ENCODE measurements around the gene LGI2.

LGI2 gene

GRCh38 chr4:24993551-24994080, 37.1 kb downstream of the LGI2 start:
- no peak for DNase-seq (ENCODE audit: low read depth)

GRCh38 chr4:24992968-24993367, 37.8 kb downstream of the LGI2 start:
- DNase-seq (ENCODE audit: low read depth): no peak

- DNase-seq (ENCODE audit: low read depth): no peak
These were observed 39.7 kb downstream of the LGI2 start for GRCh38 chr4:24991015-24991414.

- DNase-seq (ENCODE audit: low read depth): no peak
These were observed 41.4 kb downstream of the LGI2 start for GRCh38 chr4:24989327-24989726.

- no peak for DNase-seq (ENCODE audit: low read depth)
These were observed 42.0 kb downstream of the LGI2 start for GRCh38 chr4:24988776-24989175.

GRCh38 chr4:24984602-24985532, 45.9 kb downstream of the LGI2 start:
- no peak for DNase-seq (ENCODE audit: low read depth)

- no peak for DNase-seq (ENCODE audit: low read depth)
These were observed 50.0 kb downstream of the LGI2 start for GRCh38 chr4:24980740-24981139.

GRCh38 chr4:24980064-24980690, 50.6 kb downstream of the LGI2 start:
- DNase-seq (ENCODE audit: low read depth): peak; percentile 4

- no peak for DNase-seq (ENCODE audit: low read depth)
These were observed 51.2 kb downstream of the LGI2 start for GRCh38 chr4:24979554-24979953.

- no peak for DNase-seq (ENCODE audit: low read depth)
These were observed 52.3 kb downstream of the LGI2 start for GRCh38 chr4:24978291-24979075.

- DNase-seq (ENCODE audit: low read depth): no peak
These were observed 55.2 kb downstream of the LGI2 start for GRCh38 chr4:24975510-24975909.

- DNase-seq (ENCODE audit: low read depth): no peak
These were observed 56.8 kb downstream of the LGI2 start for GRCh38 chr4:24973747-24974601.

- no peak for DNase-seq (ENCODE audit: low read depth)
These were observed 57.4 kb downstream of the LGI2 start for GRCh38 chr4:24973404-24973746.

GRCh38 chr4:24971192-24971591, 59.6 kb downstream of the LGI2 start:
- DNase-seq (ENCODE audit: low read depth): no peak

GRCh38 chr4:24970635-24971034, 60.1 kb downstream of the LGI2 start:
- DNase-seq (ENCODE audit: low read depth): no peak

- no peak for DNase-seq (ENCODE audit: low read depth)
These were observed 60.6 kb downstream of the LGI2 start for GRCh38 chr4:24970191-24970590.

- no peak for DNase-seq (ENCODE audit: low read depth)
These were observed 61.3 kb downstream of the LGI2 start for GRCh38 chr4:24969486-24969885.

GRCh38 chr4:24968992-24969391, 61.8 kb downstream of the LGI2 start:
- no peak for DNase-seq (ENCODE audit: low read depth)

GRCh38 chr4:24968278-24968677, 62.5 kb downstream of the LGI2 start:
- no peak for DNase-seq (ENCODE audit: low read depth)

- no peak for DNase-seq (ENCODE audit: low read depth)
These were observed 63.4 kb downstream of the LGI2 start for GRCh38 chr4:24967346-24967745.

GRCh38 chr4:24966076-24966475, 64.7 kb downstream of the LGI2 start:
- DNase-seq (ENCODE audit: low read depth): no peak

GRCh38 chr4:24965627-24966026, 65.1 kb downstream of the LGI2 start:
- DNase-seq (ENCODE audit: low read depth): no peak
